ENCODE data around the gene PTGDR2. TPM values are rescaled to one million over a fixed set of nuclear protein-coding genes. Genes with fewer than 3 reads are reported as not detected.

The PTGDR2 gene
- total RNA-seq, 2 donors from 2014 or later, result 0.52 to 1.3 TPM

DNA sequence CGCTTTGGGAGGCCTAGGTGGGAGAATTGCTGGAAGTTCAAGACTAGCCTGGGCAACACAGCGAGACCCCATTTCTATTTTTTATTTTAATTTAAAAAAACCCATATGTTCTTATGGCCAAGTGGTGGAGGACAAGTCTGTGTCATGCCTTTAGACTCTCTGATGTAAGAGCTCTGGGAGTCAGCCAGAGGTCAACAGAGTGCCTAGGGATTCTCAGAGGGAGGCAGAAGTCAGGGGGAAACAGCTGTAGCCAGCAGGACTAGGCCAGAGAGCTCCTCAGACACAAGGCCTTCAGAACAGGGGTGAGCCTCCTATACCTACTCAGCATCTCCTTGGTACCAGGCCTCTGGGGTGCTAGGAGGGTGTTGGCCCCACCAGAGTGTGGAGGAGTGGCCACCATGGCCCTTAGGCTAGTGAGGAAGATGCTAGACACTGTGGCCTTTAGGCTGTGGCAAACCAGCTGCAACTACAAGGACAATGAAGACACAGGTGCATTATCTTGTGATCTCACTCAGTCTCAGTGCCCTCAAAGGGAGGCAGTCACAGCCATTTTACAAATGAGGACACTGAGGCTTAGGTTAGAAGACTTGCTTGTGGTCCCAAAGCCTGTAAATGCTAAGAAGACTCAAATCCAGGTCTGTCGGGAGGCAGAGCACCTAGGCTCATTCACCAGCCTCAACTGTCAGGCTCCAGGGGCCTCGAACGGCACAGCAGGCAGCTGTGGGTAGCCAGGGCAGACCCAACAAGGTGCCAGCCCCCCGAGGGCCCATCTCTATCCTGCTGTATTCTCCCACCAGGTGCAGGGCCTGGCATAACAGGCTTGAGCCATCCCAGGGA, 16.6 kb upstream of the PTGDR2 start:
- peak in 2 of 4 donors; percentile 34 to 43 for DNase-seq
- 82 to 83% methylated on average over 6 of the region's 6 CpGs for WGBS, 2 donors
- no peaks in the 10 kb centered on the region for H3K9me3 ChIP-seq
- TF ChIP-seq POLR2A (IDR thresholded peaks at IDR 0.05) (no peak), CTCF (IDR thresholded peaks at IDR 0.05) (no peak)
- H3K4me3 ChIP-seq, result no peak overlapping the region
- intact Hi-C loops (cut with DNase I), result no loop called here
- H3K4me1 ChIP-seq, result no peaks in the 10 kb centered on the region
- peak; percentile 50 for ATAC-seq
- H3K27ac ChIP-seq, result no peak overlapping the region
- no peaks in the 10 kb centered on the region for H3K36me3 ChIP-seq (replicated peaks in 1 of 2; ENCODE audit: insufficient read depth in 1 of 2, low read depth in 2 of 2)
- H3K27me3 ChIP-seq, result no peaks in the 10 kb centered on the region

DNA sequence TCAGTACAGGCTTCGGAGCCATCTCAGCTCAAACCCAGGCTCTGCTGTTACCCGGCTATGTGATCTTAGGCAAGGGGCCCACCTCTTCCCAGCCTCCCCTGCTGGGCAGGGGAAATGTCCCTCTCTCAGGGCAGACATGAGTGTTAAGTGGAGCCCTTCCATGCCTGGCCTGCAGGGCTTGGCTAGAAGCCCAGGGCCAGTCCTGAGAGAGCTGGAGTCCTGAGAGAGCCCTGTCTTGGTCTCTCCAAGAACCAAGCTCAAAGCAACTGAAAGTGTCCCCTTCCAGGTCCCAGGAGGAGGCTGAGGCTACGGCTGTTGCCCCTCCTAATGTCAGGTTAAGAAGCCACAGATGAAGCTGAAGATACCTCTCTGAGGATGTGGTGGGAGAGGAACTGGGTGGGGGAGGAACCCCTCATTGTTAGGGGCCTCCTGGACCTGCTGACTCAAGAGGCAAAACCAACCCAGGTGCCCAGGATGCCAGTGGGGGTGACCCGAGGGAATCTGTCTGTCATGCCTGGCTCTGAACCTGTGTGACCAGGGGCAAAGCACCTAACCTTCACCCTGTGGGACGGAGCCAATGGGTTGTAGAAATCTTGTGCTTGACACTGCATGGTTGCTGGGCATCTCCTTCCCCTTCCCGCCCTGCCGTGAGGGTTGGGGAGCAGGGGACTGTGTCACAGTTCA, 15.8 kb upstream of the PTGDR2 start:
- DNase-seq, result no peak
- Histone ChIP-seq H3K36me3 (replicated peaks in 1 of 2; ENCODE audit: insufficient read depth in 1 of 2, low read depth in 2 of 2) (no peaks in the 10 kb centered on the region), H3K27me3 (no peaks in the 10 kb centered on the region), H3K4me3 (no peak overlapping the region), H3K9me3 (no peaks in the 10 kb centered on the region), H3K27ac (no peak overlapping the region), H3K4me1 (no peaks in the 10 kb centered on the region)
- TF ChIP-seq CTCF (IDR thresholded peaks at IDR 0.05) (no peak), POLR2A (IDR thresholded peaks at IDR 0.05) (no peak)
- no peak for ATAC-seq
- intact Hi-C loops (cut with DNase I), result no loop called here
- WGBS, 2 donors, result 68 to 74% methylated on average over 5 to 7 of the region's 7 CpGs

DNA sequence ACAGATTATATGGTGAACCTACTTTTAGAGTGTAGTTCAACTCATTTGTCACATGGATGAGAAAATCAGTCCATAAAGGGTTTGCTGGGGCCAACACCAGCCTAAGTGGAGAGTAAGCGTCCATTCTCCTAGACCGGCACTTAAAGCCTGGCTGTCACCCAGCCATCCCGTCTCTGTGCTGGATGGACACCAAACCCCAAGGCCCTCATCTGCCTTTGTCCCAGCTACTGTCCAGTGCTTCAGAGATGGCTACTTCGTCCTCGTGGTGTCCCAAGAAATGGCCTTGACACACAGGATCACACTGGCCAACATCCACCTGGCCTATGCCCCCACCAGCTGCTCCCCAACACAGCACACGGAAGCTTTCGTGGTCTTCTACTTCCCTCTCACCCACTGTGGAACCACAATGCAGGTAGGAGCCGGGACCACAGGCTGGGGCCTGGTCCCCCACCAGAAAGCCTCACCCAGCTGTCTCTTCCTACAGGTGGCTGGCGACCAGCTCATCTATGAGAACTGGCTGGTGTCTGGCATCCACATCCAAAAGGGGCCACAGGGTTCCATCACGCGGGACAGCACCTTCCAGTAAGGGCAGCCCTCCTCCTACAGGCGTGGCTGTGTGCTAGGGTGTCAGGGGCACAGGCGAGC, 15.1 kb upstream of the PTGDR2 start:
- intact Hi-C loops (cut with DNase I), result no loop called here
- ATAC-seq (no peak), DNase-seq (no peak)
- Histone ChIP-seq H3K27me3 (no peaks in the 10 kb centered on the region), H3K4me3 (no peak overlapping the region), H3K27ac (peak overlapping the region in 1 of 4 donors; percentile 2), H3K4me1 (no peaks in the 10 kb centered on the region), H3K36me3 (replicated peaks in 1 of 2; ENCODE audit: insufficient read depth in 1 of 2, low read depth in 2 of 2) (no peaks in the 10 kb centered on the region), H3K9me3 (no peaks in the 10 kb centered on the region)
- TF ChIP-seq CTCF (IDR thresholded peaks at IDR 0.05), result no peak
- TF ChIP-seq POLR2A (IDR thresholded peaks at IDR 0.05), result no peak
- WGBS, 2 donors, result 72 to 78% methylated on average over 8 to 13 of the region's 13 CpGs

GRCh38 chr11:60870276-60870675, 14.5 kb upstream of the PTGDR2 start:
- H3K4me1 ChIP-seq, result no peaks in the 10 kb centered on the region
- no peaks in the 10 kb centered on the region for H3K27me3 ChIP-seq
- H3K4me3 ChIP-seq, result no peak overlapping the region
- DNase-seq, result peak in 2 of 4 donors; percentile 34 to 37
- no peak for ATAC-seq
- no peaks in the 10 kb centered on the region for H3K9me3 ChIP-seq
- 59 to 71% methylated on average over 3 of the region's 3 CpGs for WGBS, 2 donors
- intact Hi-C loops (cut with DNase I), result no loop called here
- H3K27ac ChIP-seq, result no peak overlapping the region
- TF ChIP-seq CTCF (IDR thresholded peaks at IDR 0.05) (no peak), POLR2A (IDR thresholded peaks at IDR 0.05) (no peak)
- no peaks in the 10 kb centered on the region for H3K36me3 ChIP-seq (replicated peaks in 1 of 2; ENCODE audit: insufficient read depth in 1 of 2, low read depth in 2 of 2)

Measured in body of pancreas (tissue), 4 donors.